ENCODE data around the gene NUPR1.

DNA sequence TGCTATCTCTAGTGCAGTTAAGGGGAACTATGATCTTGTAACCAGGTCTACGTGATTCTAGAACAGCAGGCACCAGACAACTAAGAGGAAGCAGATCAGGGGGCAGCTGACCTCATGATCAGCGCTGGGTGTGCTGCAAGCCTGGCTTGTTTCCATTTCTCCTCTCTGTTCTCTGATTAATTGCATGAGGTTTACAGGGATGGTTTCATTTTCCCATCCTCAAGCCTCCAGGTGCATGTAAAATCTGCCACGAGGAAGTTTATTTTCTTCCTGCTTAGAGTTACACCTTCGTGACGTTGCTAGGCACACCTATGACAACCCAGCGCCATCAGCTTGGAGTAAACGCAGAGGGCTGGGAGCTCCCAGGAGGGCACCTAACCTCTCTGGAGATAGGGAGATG is 4.3 kb upstream of the NUPR1 start:
- TF ChIP-seq ZNF24 (tag by site-specific recombination; IDR thresholded peaks at IDR 0.05): no peak
- TF ChIP-seq, protein P1, sequence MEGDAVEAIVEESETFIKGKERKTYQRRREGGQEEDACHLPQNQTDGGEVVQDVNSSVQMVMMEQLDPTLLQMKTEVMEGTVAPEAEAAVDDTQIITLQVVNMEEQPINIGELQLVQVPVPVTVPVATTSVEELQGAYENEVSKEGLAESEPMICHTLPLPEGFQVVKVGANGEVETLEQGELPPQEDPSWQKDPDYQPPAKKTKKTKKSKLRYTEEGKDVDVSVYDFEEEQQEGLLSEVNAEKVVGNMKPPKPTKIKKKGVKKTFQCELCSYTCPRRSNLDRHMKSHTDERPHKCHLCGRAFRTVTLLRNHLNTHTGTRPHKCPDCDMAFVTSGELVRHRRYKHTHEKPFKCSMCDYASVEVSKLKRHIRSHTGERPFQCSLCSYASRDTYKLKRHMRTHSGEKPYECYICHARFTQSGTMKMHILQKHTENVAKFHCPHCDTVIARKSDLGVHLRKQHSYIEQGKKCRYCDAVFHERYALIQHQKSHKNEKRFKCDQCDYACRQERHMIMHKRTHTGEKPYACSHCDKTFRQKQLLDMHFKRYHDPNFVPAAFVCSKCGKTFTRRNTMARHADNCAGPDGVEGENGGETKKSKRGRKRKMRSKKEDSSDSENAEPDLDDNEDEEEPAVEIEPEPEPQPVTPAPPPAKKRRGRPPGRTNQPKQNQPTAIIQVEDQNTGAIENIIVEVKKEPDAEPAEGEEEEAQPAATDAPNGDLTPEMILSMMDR (tag by site-specific recombination; IDR thresholded peaks at IDR 0.05): no peak
- TF ChIP-seq ZSCAN30 (tag by site-specific recombination; IDR thresholded peaks at IDR 0.05): no peak
- no peak for TF ChIP-seq SP2 (tag by site-specific recombination; IDR thresholded peaks at IDR 0.05)
- TF ChIP-seq ZNF785 (tag by site-specific recombination; IDR thresholded peaks at IDR 0.05): no peak
- no peak for TF ChIP-seq ZNF530 (tag by site-specific recombination; IDR thresholded peaks at IDR 0.05; ENCODE audit: low read depth)
- TF ChIP-seq TCF7L2 (IDR thresholded peaks at IDR 0.05; ENCODE audit: borderline replicate concordance, low read depth, low read length): no peak
- no peak for TF ChIP-seq PBX3 (CRISPR knock-in tag; IDR thresholded peaks at IDR 0.05)
- TF ChIP-seq ZSCAN18 (tag by site-specific recombination; IDR thresholded peaks at IDR 0.05): no peak
- TF ChIP-seq ZNF792 (tag by site-specific recombination; IDR thresholded peaks at IDR 0.05): no peak
- TF ChIP-seq ZNF830 (tag by site-specific recombination; IDR thresholded peaks at IDR 0.05; ENCODE audit: low read depth): no peak
- no peak for TF ChIP-seq ZBTB26 (tag by site-specific recombination; optimal IDR thresholded peaks at IDR 0.05)
- TF ChIP-seq ZBTB1 (tag by site-specific recombination; IDR thresholded peaks at IDR 0.05): no peak
- TF ChIP-seq, protein P2, sequence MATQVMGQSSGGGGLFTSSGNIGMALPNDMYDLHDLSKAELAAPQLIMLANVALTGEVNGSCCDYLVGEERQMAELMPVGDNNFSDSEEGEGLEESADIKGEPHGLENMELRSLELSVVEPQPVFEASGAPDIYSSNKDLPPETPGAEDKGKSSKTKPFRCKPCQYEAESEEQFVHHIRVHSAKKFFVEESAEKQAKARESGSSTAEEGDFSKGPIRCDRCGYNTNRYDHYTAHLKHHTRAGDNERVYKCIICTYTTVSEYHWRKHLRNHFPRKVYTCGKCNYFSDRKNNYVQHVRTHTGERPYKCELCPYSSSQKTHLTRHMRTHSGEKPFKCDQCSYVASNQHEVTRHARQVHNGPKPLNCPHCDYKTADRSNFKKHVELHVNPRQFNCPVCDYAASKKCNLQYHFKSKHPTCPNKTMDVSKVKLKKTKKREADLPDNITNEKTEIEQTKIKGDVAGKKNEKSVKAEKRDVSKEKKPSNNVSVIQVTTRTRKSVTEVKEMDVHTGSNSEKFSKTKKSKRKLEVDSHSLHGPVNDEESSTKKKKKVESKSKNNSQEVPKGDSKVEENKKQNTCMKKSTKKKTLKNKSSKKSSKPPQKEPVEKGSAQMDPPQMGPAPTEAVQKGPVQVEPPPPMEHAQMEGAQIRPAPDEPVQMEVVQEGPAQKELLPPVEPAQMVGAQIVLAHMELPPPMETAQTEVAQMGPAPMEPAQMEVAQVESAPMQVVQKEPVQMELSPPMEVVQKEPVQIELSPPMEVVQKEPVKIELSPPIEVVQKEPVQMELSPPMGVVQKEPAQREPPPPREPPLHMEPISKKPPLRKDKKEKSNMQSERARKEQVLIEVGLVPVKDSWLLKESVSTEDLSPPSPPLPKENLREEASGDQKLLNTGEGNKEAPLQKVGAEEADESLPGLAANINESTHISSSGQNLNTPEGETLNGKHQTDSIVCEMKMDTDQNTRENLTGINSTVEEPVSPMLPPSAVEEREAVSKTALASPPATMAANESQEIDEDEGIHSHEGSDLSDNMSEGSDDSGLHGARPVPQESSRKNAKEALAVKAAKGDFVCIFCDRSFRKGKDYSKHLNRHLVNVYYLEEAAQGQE (tag by site-specific recombination; IDR thresholded peaks at IDR 0.05): no peak

Measured in HEK293 (cell line).